ENCODE data around the gene HRH2.
"Not testable (repeated sequence)": the region's sequence is repeated elsewhere in the genome, so short reads cannot be mapped to it uniquely, and the experiment has no call there.

HRH2 gene

DNA sequence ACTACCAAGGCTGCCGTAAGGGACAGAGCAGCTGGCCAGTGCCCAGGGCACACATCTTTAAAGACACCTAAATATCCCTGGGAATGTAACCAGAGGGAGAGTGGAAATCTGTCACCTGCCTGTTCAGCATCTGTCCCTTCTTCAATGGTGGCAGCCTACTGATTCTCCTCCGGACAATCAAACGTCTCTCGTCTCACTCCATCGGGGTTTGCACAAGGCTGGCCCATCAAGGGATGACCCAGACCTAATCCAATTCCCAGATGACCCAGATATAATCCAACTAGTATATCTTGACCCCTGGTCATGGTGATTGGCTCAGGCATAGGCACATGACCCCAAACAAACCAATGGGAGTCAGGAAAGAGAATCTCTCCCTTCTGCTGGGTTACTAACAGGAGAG is 93.5 kb downstream of the HRH2 start:
- no peak overlapping the region for H3K27ac ChIP-seq

GRCh38 chr5:175752826-175753535 is 95.1 kb downstream of the HRH2 start:
- no peak overlapping the region for H3K27ac ChIP-seq
- TF ChIP-seq, protein P1, sequence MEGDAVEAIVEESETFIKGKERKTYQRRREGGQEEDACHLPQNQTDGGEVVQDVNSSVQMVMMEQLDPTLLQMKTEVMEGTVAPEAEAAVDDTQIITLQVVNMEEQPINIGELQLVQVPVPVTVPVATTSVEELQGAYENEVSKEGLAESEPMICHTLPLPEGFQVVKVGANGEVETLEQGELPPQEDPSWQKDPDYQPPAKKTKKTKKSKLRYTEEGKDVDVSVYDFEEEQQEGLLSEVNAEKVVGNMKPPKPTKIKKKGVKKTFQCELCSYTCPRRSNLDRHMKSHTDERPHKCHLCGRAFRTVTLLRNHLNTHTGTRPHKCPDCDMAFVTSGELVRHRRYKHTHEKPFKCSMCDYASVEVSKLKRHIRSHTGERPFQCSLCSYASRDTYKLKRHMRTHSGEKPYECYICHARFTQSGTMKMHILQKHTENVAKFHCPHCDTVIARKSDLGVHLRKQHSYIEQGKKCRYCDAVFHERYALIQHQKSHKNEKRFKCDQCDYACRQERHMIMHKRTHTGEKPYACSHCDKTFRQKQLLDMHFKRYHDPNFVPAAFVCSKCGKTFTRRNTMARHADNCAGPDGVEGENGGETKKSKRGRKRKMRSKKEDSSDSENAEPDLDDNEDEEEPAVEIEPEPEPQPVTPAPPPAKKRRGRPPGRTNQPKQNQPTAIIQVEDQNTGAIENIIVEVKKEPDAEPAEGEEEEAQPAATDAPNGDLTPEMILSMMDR (conservative IDR thresholded peaks at IDR 0.05), result no peak

More for the DNA sequence above, 93.5 kb downstream of the HRH2 start:
- TF ChIP-seq, protein P1 (conservative IDR thresholded peaks at IDR 0.05), result no peak

GRCh38 chr5:175753536-175754402 is 95.9 kb downstream of the HRH2 start:
- TF ChIP-seq, protein P1 (conservative IDR thresholded peaks at IDR 0.05), result no peak

DNA sequence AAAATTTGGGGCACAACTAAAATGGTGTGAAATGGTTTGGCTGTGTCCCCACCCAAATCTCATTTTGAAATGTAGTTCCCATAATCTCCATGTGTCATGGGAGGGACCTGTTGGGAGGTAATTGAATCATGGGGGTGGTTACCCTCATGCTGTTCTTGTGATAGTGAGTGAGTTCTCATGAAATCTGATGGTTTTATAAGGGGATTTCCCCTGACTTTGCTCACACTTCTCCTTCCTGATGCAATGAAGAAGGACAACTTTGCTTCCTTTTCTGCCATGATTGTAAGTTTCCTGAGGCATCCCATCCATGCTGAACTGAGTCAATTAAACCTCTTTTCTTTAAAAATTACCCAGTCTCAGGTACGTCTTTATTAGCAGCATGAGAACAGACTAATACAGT is 102.1 kb downstream of the HRH2 start:
- not testable (repeated sequence) for H3K27ac ChIP-seq

More at GRCh38 chr5:175753536-175754402, 95.9 kb downstream of the HRH2 start:
- H3K27ac ChIP-seq, result no peak overlapping the region
